ENCODE measurements around the gene PVALEF.
"Not testable (repeated sequence)": the region's sequence is repeated elsewhere in the genome, so short reads cannot be mapped to it uniquely, and the experiment has no call there.

Gene PVALEF

GRCh38 chr17:81218459-81218858 lies 53.2 kb downstream of the PVALEF start:
- DNase-seq (ENCODE audit: low read depth in 2 of 2) = no peak

GRCh38 chr17:81218991-81219390 lies 53.7 kb downstream of the PVALEF start:
- DNase-seq (ENCODE audit: low read depth in 2 of 2) = no peak

- DNase-seq (ENCODE audit: low read depth in 2 of 2) = no peak
Measured at GRCh38 chr17:81219476-81220180, 54.3 kb downstream of the PVALEF start.

GRCh38 chr17:81221371-81221841 lies 56.1 kb downstream of the PVALEF start:
- DNase-seq (ENCODE audit: low read depth in 2 of 2) = no peak

GRCh38 chr17:81221842-81222619 lies 56.7 kb downstream of the PVALEF start:
- no peak for DNase-seq (ENCODE audit: low read depth in 2 of 2)

- DNase-seq (ENCODE audit: low read depth in 2 of 2) = no peak
Measured at GRCh38 chr17:81222620-81222905, 57.3 kb downstream of the PVALEF start.

- DNase-seq (ENCODE audit: low read depth in 2 of 2) = peak; percentile 99 to 100
Measured at GRCh38 chr17:81222906-81223761, 57.8 kb downstream of the PVALEF start, which contains the start of gene CEP131. TSS of gene CEP131 (minus strand) at chr17:81222965. CDS start at chr17:81220056, 2,909 bp downstream.

- DNase-seq (ENCODE audit: low read depth in 2 of 2) = no peak
Measured at GRCh38 chr17:81223762-81224130, 58.4 kb downstream of the PVALEF start.

GRCh38 chr17:81227630-81228029 lies 62.3 kb downstream of the PVALEF start:
- not testable (repeated sequence) for DNase-seq (ENCODE audit: low read depth in 2 of 2)

- no peak for DNase-seq (ENCODE audit: low read depth in 2 of 2)
Measured at GRCh38 chr17:81228420-81228819, 63.1 kb downstream of the PVALEF start.

GRCh38 chr17:81228834-81229665 lies 63.7 kb downstream of the PVALEF start:
- DNase-seq (ENCODE audit: low read depth in 2 of 2) = no peak

GRCh38 chr17:81229666-81229920 lies 64.3 kb downstream of the PVALEF start:
- no peak for DNase-seq (ENCODE audit: low read depth in 2 of 2)

GRCh38 chr17:81230043-81230820 lies 64.9 kb downstream of the PVALEF start:
- no peak for DNase-seq (ENCODE audit: low read depth in 2 of 2)

- DNase-seq (ENCODE audit: low read depth in 2 of 2) = no peak
Measured at GRCh38 chr17:81231121-81231645, 65.9 kb downstream of the PVALEF start.

- DNase-seq (ENCODE audit: low read depth in 2 of 2) = no peak
Measured at GRCh38 chr17:81231766-81232581, 66.7 kb downstream of the PVALEF start.

All from stimulated activated CD4-positive, alpha-beta T cell treated with anti-CD3 and anti-CD28 coated beads, Interleukin-12 subunit alpha, Interleukin-12 subunit beta, amount 100 ng/mL, for 24 hours (primary cell).